Measurements from ENCODE around the gene TRIM9. TPM values are rescaled to one million over a fixed set of nuclear protein-coding genes. Genes with fewer than 3 reads are reported as not detected.

The TRIM9 gene
- total RNA-seq, 1 experiment from 2014 or later = 0.63 TPM

DNA sequence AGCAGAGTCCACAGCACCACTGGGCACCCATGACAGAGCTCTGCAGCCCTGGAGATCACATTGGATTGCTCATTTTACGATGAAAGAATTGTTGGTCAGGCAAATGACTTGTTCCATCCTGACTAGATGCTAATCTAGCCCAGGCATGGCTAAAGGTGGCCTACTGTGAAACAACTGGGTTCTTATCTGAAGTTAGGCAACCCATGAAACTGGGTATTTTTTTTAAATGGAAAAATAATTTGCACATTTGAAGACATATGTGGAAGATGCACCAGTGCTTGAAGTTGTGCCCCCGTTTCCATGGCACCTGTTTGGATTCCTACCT is 158.9 kb downstream of the TRIM9 start:
- Histone ChIP-seq H4K20me1 (ENCODE audit: insufficient read depth, low read depth, low read length) (no peaks in the 10 kb centered on the region), H3K4me2 (ENCODE audit: low read depth, low read length, poor library complexity, severe bottlenecking) (no peak overlapping the region), H3K79me2 (ENCODE audit: low read length) (no peaks in the 10 kb centered on the region), H2AFZ (ENCODE audit: low read length) (no peak overlapping the region), H3K27ac (ENCODE audit: low read length) (no peak overlapping the region), H3K36me3 (ENCODE audit: insufficient read depth, low read length) (no peaks in the 10 kb centered on the region), H3K4me1 (ENCODE audit: low read length) (no peaks in the 10 kb centered on the region), H3K9me3 (ENCODE audit: low read length) (no peaks in the 10 kb centered on the region), H3K9ac (ENCODE audit: low read length) (no peak overlapping the region), H3K9me2 (replicated peaks; ENCODE audit: insufficient read depth, low read length) (no peaks in the 10 kb centered on the region), H3K4me3 (ENCODE audit: low read length) (no peak overlapping the region), H3K27me3 (ENCODE audit: low read length) (no peaks in the 10 kb centered on the region; the same call in 1 of the 2 replicates)
- DNase-seq = no peak

DNA sequence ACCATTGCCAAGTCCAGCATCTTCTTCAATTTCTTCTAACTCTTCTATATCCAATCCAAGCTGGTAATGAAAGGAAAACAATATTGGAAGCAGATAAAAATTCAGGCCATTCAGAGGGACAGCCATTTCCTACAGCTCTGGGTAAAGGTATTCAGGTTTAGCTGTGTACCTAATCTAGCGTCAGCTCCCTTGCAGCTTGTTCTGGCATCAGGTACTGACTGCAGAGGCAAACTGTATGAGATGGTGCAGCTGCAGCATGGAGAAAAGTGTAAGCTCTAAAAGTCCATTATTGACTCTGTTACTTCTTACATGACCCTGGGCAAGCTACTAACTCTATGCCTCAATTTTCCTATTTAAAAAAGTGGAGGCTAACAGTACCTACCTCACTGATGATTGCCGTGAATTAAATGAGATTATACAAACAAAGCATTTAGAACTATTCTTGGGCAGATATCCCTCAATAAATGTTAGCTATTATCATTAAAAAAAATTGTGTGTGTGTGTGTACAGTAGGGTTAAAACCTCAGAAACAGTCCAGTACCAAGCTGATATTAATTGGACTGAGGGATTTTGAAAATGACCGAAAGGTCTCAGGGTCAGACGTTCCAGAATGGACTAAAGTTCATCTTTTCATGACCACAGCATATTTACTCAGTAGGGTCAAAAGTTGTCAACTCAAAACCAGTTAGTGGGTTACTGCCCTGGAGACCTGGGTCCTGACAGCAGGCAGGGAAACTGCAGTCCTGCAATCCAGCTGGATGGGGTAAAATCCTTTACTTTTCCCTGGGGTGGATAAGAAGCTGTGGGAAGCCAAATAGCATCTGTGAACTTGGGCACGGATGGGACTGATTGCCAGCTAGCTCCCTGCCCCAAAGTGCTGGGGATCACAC is 159.5 kb downstream of the TRIM9 start:
- no peaks in the 10 kb centered on the region for H3K79me2 ChIP-seq (ENCODE audit: low read length)
- no peak overlapping the region for H2AFZ ChIP-seq (ENCODE audit: low read length)
- H3K4me2 ChIP-seq (ENCODE audit: low read depth, low read length, poor library complexity, severe bottlenecking) = no peak overlapping the region
- H3K27me3 ChIP-seq (ENCODE audit: low read length) = no peaks in the 10 kb centered on the region; the same call in 1 of the 2 replicates
- H3K36me3 ChIP-seq (ENCODE audit: insufficient read depth, low read length) = no peaks in the 10 kb centered on the region
- H3K9me3 ChIP-seq (ENCODE audit: low read length) = no peaks in the 10 kb centered on the region
- H4K20me1 ChIP-seq (ENCODE audit: insufficient read depth, low read depth, low read length) = no peaks in the 10 kb centered on the region
- no peak overlapping the region for H3K4me3 ChIP-seq (ENCODE audit: low read length)
- H3K27ac ChIP-seq (ENCODE audit: low read length) = no peak overlapping the region
- H3K9ac ChIP-seq (ENCODE audit: low read length) = no peak overlapping the region
- no peaks in the 10 kb centered on the region for H3K4me1 ChIP-seq (ENCODE audit: low read length)
- DNase-seq = no peak
- H3K9me2 ChIP-seq (replicated peaks; ENCODE audit: insufficient read depth, low read length) = no peaks in the 10 kb centered on the region

DNA sequence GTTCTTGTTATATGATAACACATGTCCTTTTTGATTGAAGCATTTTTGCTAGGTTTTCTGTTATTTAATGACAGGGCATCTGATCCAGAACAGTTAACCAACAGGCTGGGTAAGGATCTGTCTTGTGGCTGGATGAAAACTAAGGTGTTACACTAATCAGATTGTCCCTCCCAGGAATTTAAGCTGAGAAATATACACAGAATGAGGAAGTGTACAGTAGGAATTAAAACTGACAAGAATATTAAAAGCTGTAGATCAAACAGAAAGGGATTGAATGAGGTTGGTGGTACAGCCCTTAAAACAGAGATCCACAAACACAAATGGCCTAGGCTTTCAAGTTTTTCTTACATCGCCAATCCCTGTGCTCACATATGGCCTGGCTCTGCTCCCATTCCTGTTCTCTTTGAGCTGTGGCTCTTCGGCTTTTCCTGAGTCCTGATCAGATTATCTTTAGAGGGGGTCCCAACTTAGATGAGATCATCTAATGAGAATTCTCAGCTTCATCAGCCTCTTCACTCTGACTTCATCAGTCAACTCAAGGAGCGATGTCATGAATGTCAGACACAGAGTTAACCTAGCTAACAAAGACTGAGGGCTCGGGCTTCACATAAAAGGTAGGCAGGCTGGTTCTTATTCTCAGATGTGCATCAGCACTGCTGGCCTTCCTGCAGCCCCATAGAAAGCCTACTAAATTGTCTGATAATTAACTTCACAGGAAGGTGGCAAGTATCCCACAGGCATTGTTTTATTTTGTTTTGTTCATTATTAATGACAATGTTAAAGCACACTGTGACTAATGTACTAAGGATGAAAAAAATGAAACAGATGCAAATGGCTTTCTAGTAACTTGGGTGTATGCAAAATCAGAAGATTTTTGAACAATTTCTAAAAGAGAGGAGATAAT is 162.1 kb downstream of the TRIM9 start:
- DNase-seq = no peak
- no peak overlapping the region for H2AFZ ChIP-seq (ENCODE audit: low read length)
- no peak overlapping the region for H3K4me2 ChIP-seq (ENCODE audit: low read depth, low read length, poor library complexity, severe bottlenecking)
- H3K9me2 ChIP-seq (replicated peaks; ENCODE audit: insufficient read depth, low read length) = no peaks in the 10 kb centered on the region
- no peaks in the 10 kb centered on the region for H3K79me2 ChIP-seq (ENCODE audit: low read length)
- H3K9me3 ChIP-seq (ENCODE audit: low read length) = no peaks in the 10 kb centered on the region
- no peak overlapping the region for H3K27ac ChIP-seq (ENCODE audit: low read length)
- H3K27me3 ChIP-seq (ENCODE audit: low read length) = no peaks in the 10 kb centered on the region
- H4K20me1 ChIP-seq (ENCODE audit: insufficient read depth, low read depth, low read length) = no peaks in the 10 kb centered on the region
- H3K9ac ChIP-seq (ENCODE audit: low read length) = no peak overlapping the region
- no peak overlapping the region for H3K4me3 ChIP-seq (ENCODE audit: low read length)
- H3K36me3 ChIP-seq (ENCODE audit: insufficient read depth, low read length) = no peaks in the 10 kb centered on the region
- no peaks in the 10 kb centered on the region for H3K4me1 ChIP-seq (ENCODE audit: low read length)

DNA sequence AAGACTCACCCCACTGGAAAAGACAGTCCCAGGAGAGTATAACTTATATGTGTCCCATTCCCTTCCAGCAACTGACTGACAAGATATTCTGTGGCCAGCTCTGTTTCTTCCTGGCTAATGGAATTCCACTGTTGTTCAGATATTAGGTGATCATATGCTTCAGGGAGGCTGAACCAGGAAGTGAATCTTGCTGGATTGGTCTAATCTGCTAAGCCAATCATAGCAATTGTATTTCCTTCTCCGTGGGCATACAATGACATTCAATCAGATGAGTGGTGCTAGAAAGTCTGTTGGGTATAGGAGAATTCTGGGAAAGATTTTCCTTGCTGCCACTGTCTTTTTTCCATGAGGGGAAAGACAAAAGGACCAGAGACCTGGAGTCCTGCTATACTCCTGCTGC is 162.7 kb downstream of the TRIM9 start:
- no peaks in the 10 kb centered on the region for H3K27me3 ChIP-seq (ENCODE audit: low read length)
- no peaks in the 10 kb centered on the region for H3K9me2 ChIP-seq (replicated peaks; ENCODE audit: insufficient read depth, low read length)
- no peak overlapping the region for H3K4me2 ChIP-seq (ENCODE audit: low read depth, low read length, poor library complexity, severe bottlenecking)
- H2AFZ ChIP-seq (ENCODE audit: low read length) = no peak overlapping the region
- DNase-seq = no peak
- no peaks in the 10 kb centered on the region for H3K79me2 ChIP-seq (ENCODE audit: low read length)
- no peaks in the 10 kb centered on the region for H3K4me1 ChIP-seq (ENCODE audit: low read length)
- H4K20me1 ChIP-seq (ENCODE audit: insufficient read depth, low read depth, low read length) = no peaks in the 10 kb centered on the region
- no peaks in the 10 kb centered on the region for H3K36me3 ChIP-seq (ENCODE audit: insufficient read depth, low read length)
- no peak overlapping the region for H3K4me3 ChIP-seq (ENCODE audit: low read length)
- H3K9me3 ChIP-seq (ENCODE audit: low read length) = no peaks in the 10 kb centered on the region
- no peak overlapping the region for H3K27ac ChIP-seq (ENCODE audit: low read length)
- H3K9ac ChIP-seq (ENCODE audit: low read length) = no peak overlapping the region

DNA sequence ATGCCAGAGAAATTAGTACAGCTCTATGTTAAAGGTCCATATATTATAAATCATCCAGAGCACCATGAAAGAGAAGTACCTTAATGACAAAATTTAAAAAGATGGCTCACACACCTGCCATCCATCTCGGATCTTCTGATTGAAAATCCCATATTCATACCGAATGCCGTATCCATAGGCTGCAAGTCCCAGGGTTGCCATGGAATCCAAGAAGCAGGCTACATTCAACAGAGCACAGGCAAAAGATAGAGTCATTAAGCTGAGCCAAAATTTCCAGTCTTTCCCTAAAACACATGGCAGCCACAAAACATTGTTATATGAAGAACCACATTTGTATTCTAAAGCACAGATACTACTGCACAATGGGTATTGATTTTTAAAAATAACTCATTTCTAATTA is 163.3 kb downstream of the TRIM9 start:
- no peaks in the 10 kb centered on the region for H3K27me3 ChIP-seq (ENCODE audit: low read length)
- no peaks in the 10 kb centered on the region for H3K4me1 ChIP-seq (ENCODE audit: low read length)
- no peak overlapping the region for H3K4me2 ChIP-seq (ENCODE audit: low read depth, low read length, poor library complexity, severe bottlenecking)
- H3K9ac ChIP-seq (ENCODE audit: low read length) = no peak overlapping the region
- H3K79me2 ChIP-seq (ENCODE audit: low read length) = no peaks in the 10 kb centered on the region
- no peak for DNase-seq
- no peaks in the 10 kb centered on the region for H3K9me3 ChIP-seq (ENCODE audit: low read length)
- no peaks in the 10 kb centered on the region for H3K36me3 ChIP-seq (ENCODE audit: insufficient read depth, low read length)
- no peak overlapping the region for H2AFZ ChIP-seq (ENCODE audit: low read length)
- H3K4me3 ChIP-seq (ENCODE audit: low read length) = no peak overlapping the region
- H3K27ac ChIP-seq (ENCODE audit: low read length) = no peak overlapping the region
- H4K20me1 ChIP-seq (ENCODE audit: insufficient read depth, low read depth, low read length) = no peaks in the 10 kb centered on the region
- H3K9me2 ChIP-seq (replicated peaks; ENCODE audit: insufficient read depth, low read length) = no peaks in the 10 kb centered on the region

DNA sequence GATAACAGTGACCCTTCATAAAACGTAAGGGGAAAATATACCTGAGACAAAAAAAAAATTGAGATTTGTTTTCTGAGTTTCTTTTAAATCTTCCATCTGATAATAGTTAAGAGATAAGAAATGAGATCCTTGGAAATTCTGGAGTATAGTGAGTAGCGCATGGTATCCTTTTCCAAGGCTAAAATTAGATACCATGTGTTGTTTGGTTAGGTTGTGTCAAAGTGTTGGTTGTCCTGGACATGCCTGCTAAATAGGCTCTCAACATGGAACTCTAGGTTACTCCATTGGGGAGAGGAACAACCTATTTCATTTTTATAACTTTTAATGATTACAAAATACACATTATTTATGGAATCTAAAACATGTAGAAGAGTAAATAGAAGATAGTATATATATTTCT is 165.4 kb downstream of the TRIM9 start:
- Histone ChIP-seq H3K9me2 (replicated peaks; ENCODE audit: insufficient read depth, low read length) (no peaks in the 10 kb centered on the region), H3K79me2 (ENCODE audit: low read length) (no peaks in the 10 kb centered on the region), H3K36me3 (ENCODE audit: insufficient read depth, low read length) (no peaks in the 10 kb centered on the region)

DNA sequence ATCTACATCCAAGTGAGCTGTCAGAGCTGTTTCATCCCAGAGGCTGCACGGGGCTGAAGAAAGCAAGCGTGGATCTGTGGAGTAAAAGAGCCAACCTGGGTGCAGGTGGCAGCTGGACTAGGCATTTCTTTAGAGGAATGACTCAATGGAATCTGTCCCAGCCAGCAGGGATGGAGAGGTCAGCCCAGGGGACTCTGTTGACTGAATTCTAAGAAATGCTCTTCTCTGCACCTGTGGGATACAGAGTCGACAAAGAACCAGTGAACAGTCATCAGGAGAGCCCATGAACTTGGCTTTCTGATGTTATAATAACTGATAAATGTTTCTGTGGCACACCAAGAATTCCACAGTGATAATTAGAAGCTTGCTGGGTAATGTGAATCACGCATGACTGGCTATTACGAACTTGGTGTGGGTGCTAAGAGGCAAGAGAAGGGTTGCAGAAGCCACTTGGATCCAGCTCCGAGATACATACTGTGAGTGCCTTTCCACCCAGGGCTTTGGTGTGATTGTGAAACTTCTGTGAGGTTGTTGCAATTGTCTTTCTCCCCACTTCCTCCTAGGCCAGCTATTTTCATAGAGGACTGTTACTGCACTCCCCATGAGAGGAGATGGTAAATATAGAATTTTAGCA is 166.8 kb downstream of the TRIM9 start:
- DNase-seq = no peak
- H3K9me3 ChIP-seq (ENCODE audit: low read length) = no peaks in the 10 kb centered on the region
- H4K20me1 ChIP-seq (ENCODE audit: insufficient read depth, low read depth, low read length) = no peaks in the 10 kb centered on the region
- H3K4me1 ChIP-seq (ENCODE audit: low read length) = no peaks in the 10 kb centered on the region
- no peaks in the 10 kb centered on the region for H3K79me2 ChIP-seq (ENCODE audit: low read length)
- H2AFZ ChIP-seq (ENCODE audit: low read length) = no peak overlapping the region
- no peaks in the 10 kb centered on the region for H3K9me2 ChIP-seq (replicated peaks; ENCODE audit: insufficient read depth, low read length)
- H3K27ac ChIP-seq (ENCODE audit: low read length) = no peak overlapping the region
- no peak overlapping the region for H3K4me2 ChIP-seq (ENCODE audit: low read depth, low read length, poor library complexity, severe bottlenecking)
- no peak overlapping the region for H3K9ac ChIP-seq (ENCODE audit: low read length)
- no peak overlapping the region for H3K4me3 ChIP-seq (ENCODE audit: low read length)
- no peaks in the 10 kb centered on the region for H3K27me3 ChIP-seq (ENCODE audit: low read length)
- no peaks in the 10 kb centered on the region for H3K36me3 ChIP-seq (ENCODE audit: insufficient read depth, low read length)

More for the DNA sequence above, 165.4 kb downstream of the TRIM9 start:
- Histone ChIP-seq H3K27ac (ENCODE audit: low read length) (no peak overlapping the region), H3K4me1 (ENCODE audit: low read length) (no peaks in the 10 kb centered on the region), H2AFZ (ENCODE audit: low read length) (no peak overlapping the region), H3K4me2 (ENCODE audit: low read depth, low read length, poor library complexity, severe bottlenecking) (no peak overlapping the region), H3K27me3 (ENCODE audit: low read length) (no peaks in the 10 kb centered on the region), H3K9ac (ENCODE audit: low read length) (no peak overlapping the region), H4K20me1 (ENCODE audit: insufficient read depth, low read depth, low read length) (no peaks in the 10 kb centered on the region), H3K9me3 (ENCODE audit: low read length) (no peaks in the 10 kb centered on the region), H3K4me3 (ENCODE audit: low read length) (no peak overlapping the region)
- no peak for DNase-seq

DNA sequence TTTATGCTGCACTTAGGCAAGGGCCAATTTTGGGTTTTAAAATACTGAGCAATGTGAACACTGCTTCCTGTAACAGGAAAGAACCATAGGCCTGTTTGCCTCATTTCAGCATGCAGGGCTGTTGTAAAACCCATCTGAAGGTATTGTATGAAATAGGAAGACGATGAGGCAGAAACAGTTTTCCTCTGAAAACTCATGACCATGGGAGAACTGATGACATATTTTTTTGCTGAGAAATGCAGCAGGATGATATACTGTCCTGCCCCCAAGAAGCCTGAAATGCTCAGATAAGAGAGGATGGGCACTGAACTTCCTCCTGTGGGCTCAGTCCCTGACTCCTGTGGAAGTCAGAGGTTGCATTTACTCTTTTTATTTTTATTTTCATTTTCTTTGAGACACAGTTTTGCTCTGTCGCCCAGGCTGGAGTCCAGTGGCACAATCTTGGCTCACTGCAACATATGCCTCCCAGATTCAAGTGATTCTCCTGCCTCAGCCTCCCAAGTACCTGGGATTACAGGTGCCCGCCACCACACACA is 168.0 kb downstream of the TRIM9 start:
- no peaks in the 10 kb centered on the region for H3K36me3 ChIP-seq (ENCODE audit: insufficient read depth, low read length)
- H3K4me1 ChIP-seq (ENCODE audit: low read length) = no peaks in the 10 kb centered on the region
- H3K79me2 ChIP-seq (ENCODE audit: low read length) = no peaks in the 10 kb centered on the region
- H3K27me3 ChIP-seq (ENCODE audit: low read length) = no peaks in the 10 kb centered on the region
- H3K4me3 ChIP-seq (ENCODE audit: low read length) = no peak overlapping the region
- H4K20me1 ChIP-seq (ENCODE audit: insufficient read depth, low read depth, low read length) = no peaks in the 10 kb centered on the region
- H3K9me2 ChIP-seq (replicated peaks; ENCODE audit: insufficient read depth, low read length) = no peaks in the 10 kb centered on the region
- H3K9ac ChIP-seq (ENCODE audit: low read length) = no peak overlapping the region
- no peak overlapping the region for H2AFZ ChIP-seq (ENCODE audit: low read length)
- no peak overlapping the region for H3K27ac ChIP-seq (ENCODE audit: low read length)
- H3K4me2 ChIP-seq (ENCODE audit: low read depth, low read length, poor library complexity, severe bottlenecking) = no peak overlapping the region
- no peaks in the 10 kb centered on the region for H3K9me3 ChIP-seq (ENCODE audit: low read length)
- DNase-seq = no peak

Data from Karpas-422 (cell line).